ENCODE results near the gene TPRG1L.

The TPRG1L gene

GRCh38 chr1:3673381-3674099 lies 48.7 kb downstream of the TPRG1L start:
- FAIRE-seq (peak; percentile 90), DNase-seq (ENCODE audit: extremely low spot score, insufficient read length, low read depth) (no peak)

DNA sequence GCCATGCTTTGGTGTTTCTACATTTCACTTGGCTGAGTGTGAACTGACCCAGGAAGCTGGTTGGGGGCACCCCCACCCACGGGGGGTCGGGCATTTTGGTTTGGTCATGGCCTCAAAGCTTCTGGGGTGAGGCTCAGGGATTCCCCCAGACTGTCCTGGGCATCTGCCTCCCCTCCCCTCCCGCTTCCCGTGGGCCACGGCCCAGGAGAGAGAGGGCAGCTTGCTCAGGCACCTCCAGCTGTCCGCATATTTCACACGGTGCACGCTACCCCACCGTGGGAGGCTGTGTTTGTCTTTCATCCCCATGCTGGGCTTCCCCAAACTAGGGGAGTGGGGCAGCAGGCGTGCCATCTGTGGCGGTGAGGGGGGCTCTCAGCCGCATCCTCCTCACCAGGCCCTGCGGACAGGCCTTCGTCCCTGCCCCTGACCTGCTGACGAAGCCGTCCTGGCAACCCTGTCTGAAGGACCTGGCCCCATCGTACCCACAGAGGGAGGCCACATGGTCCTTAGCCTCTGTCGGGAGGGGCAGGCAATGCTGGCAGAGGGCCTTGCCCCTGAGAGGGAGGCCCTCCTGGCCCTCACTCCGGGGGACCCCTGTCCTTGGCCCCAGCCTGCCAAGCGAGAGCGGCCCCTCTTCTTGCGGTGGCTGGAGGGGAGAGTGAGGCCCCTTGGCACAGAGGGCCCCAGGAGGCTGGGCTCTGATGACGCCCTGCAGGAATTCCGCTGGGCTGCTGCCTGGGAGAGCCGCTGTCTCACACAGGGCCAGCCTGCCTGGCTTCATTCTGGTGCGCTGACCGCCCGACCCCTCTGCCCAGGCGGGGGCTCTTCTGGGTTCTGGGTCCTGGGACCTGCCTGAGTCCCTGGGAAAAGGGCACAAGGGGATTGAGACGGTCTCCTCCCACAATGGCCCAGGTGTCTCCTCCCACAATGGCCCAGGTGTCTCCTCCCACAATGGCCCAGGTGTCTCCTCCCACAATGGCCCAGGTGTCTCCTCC lies 49.6 kb downstream of the TPRG1L start:
- FAIRE-seq (no peak), DNase-seq (ENCODE audit: extremely low spot score, insufficient read length, low read depth) (no peak)

GRCh38 chr1:3675436-3675835 lies 50.6 kb downstream of the TPRG1L start:
- no peak for FAIRE-seq
- no peak for DNase-seq (ENCODE audit: extremely low spot score, insufficient read length, low read depth)

DNA sequence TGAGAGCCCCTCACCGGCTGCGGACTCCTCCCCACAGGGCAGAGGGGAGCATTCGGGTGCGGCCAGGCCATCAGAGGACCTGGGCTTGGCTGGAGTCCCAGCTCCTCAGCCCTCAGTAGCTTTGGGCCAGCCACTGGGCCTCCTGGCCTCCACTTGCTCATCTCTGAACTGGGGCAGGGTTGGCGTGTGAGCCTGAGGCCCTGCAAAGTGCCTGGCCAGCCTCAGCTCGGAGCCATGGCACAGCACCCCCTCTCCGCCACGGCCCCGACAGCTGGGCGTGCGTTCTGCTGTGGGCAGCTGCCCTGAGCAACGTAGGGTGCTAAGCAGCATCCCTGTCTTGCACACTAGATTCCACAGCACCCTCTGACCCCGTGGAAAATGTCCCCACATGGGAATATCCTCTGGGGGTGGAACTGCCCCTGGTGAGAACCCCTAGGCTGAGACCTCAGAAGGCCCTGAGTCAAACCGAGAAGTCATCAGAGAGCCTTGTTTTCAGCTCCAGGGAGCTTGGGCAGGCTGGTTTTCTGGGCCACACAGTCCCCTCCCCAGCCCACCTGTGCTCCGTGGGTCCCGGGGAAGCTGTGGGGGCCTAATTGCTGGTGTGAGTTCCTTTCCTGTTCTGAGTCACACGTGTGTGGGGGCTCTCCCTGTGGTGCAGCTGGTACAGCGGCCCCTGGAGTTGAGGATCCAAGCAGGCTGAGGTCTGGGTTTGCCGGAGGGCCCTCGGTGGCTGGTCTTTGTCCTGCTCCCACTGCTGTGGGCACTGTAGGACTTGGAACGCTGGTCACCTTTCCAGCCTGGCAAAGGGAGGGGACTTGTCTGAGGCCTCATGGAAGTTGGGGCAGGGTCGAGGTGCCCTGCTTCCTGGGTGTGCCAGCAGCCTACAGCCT lies 52.0 kb downstream of the TPRG1L start:
- FAIRE-seq, result peak; percentile 100
- peak; percentile 67 for DNase-seq (ENCODE audit: extremely low spot score, insufficient read length, low read depth)

DNA sequence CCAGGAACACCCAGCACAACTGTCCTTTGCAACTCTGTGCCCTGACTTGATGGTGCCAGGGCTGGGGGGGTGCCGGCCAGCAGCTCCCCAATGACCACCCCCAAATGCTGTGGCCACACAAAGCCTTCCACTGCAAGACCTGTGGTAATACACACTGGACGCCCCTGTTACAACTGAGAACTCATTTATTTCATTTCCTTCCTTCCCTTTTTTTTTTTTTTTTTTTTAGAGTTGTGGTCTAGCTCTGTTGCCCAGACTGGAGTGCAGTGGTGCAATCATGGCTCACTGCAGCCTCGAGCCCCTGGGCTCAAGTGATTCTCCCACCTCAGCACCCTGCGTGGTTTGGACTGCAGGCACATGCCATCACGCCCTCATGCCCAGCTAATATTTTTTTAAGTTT lies 52.7 kb downstream of the TPRG1L start:
- no peak for DNase-seq (ENCODE audit: extremely low spot score, insufficient read length, low read depth)
- no peak for FAIRE-seq

DNA sequence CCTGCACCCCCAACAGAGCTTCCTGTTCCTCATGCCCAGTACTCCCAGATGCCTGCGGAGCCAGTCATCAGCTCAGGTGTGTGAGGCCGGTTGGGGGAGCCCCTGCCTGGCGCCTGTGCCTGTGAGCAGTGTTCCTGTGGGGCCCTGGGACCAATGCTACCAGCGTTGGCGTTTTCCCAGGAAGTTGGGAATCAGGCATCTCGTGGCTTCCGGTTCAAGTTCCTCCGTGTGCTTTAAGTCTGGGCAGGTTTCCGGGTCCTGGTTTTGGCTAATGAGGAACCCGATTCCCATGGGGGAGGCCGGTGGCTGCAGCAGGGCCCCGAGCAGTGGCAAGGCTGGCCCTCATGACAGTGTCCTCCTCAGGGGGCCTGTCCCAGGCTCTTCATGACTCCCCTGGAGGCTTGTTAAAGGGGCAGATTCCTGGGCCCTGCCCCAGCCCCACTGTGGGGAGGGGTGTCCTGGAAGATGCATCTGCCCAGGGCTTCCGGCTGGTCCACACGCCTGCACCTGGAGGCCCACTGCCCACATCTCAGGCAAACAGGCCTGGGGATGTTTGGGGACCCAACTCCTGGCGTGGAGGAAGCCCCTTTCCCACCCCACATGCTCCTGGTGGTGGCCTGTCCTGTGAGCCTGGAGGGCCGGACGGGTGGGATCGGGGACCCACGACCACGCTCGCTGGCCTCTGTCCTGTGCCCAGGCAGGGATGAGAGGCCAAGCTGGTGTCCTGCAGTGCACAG lies 53.7 kb downstream of the TPRG1L start:
- DNase-seq (ENCODE audit: extremely low spot score, insufficient read length, low read depth) (no peak), FAIRE-seq (no peak)

- FAIRE-seq, result peak; percentile 86
Observed at GRCh38 chr1:3679098-3679555, 54.3 kb downstream of the TPRG1L start.

More at GRCh38 chr1:3679098-3679555, 54.3 kb downstream of the TPRG1L start:
- DNase-seq (ENCODE audit: extremely low spot score, insufficient read length, low read depth), result no peak

Data from GM18507 (cell line).